ENCODE data around the gene UGT2B11. TPM values are rescaled to one million over a fixed set of nuclear protein-coding genes. Genes with fewer than 3 reads are reported as not detected.
"Not testable (repeated sequence)": the region's sequence is repeated elsewhere in the genome, so short reads cannot be mapped to it uniquely, and the experiment has no call there.

UGT2B11 gene
- total RNA-seq (not detected), polyA plus RNA-seq (not detected)

DNA sequence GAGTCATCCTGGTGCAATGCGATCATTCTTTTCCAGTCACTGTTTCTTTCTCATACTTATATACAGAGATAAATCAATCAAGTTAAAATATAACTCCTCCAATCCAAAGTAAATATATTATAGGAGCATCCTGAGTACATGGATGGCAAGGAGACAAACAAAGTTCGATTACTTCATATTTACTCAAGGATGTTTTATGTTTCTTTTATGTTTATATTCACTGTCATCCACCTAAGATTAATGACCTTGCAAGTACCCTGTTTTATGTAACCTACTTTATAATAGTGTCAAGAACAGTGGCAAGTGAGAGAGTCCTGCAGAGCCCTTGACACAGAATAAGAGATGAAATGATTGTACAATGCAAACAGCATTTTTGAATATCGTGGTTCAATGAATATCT, at the start of gene UGT2B11:
Gene UGT2B11, minus strand, starts transcription at position 33 of the 400 bp plus-strand sequence. Its CDS starts 26 bp downstream, at position 7.
- Histone ChIP-seq H3K4me3 (ENCODE audit: low read depth, low read length) (no peak within 1 kb of the TSS), H3K4me1 (ENCODE audit: control insufficient read depth, insufficient read depth, low read length, poor library complexity, severe bottlenecking) (no peaks in the 10 kb centered on the region), H3K36me3 (ENCODE audit: control insufficient read depth, insufficient read depth, low read length) (no peaks in the 10 kb centered on the region), H3K27ac (ENCODE audit: insufficient read depth, low read length, poor library complexity, severe bottlenecking) (no peak within 1 kb of the TSS), H3K9me3 (ENCODE audit: control insufficient read depth in 2 of 2, low read length in 2 of 2) (no peaks in the 10 kb centered on the region), H3K27me3 (ENCODE audit: control insufficient read depth, insufficient read depth, low read length) (no peaks in the 10 kb centered on the region)
- Mint-ChIP-seq H3K4me1 (no peaks in the 10 kb centered on the region), H3K4me3 (no peak within 1 kb of the TSS), H3K27me3 (peaks cover 4% of the 10 kb centered on the region), H3K36me3 (no peaks in the 10 kb centered on the region), H3K9me3 (peaks cover 0 to 2% (median 0%) of the 10 kb centered on the region in 7 donors), H3K27ac (no peak within 1 kb of the TSS)
- ATAC-seq (ENCODE audit: low read depth in 2 of 2) (no peak), DNase-seq (no peak)

DNA sequence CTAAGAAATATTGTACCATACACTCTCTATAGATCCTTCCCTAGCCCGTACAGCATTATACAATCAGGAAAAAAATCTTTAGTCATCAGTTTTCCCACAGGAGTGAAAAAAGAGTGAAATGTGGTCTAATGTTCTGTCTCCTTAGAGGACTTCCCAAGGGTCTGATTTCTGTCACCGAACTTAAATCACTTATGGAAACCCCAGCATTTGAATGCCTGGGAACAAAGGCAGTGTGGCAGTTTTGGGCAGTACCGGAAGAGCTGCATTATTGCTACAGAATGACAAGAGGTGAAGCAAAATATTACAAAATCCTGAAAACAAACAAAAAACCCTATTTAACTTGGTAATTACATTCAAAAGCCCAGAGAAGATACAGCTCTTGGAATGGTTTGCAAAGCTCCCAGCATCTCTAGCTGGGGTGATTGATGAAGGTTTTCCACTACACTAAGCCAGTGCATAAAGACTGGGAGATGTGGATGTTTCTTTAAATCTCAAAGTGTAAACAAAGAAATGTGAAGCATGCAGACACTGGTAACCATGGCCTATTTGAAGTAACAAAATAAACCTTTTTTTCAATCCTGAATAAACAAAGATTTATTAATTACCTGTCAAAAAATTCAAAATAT, 38.7 kb upstream of the UGT2B11 start:
- not testable (repeated sequence) for H3K4me1 Mint-ChIP-seq; H3K36me3 ChIP-seq (ENCODE audit: control insufficient read depth, insufficient read depth, low read length); ATAC-seq (ENCODE audit: low read depth in 2 of 2); H3K4me3 ChIP-seq (ENCODE audit: low read depth, low read length); H3K9me3 ChIP-seq (ENCODE audit: control insufficient read depth in 2 of 2, low read length in 2 of 2); H3K27ac ChIP-seq (ENCODE audit: insufficient read depth, low read length, poor library complexity, severe bottlenecking); H3K4me3 Mint-ChIP-seq; H3K27me3 Mint-ChIP-seq; H3K36me3 Mint-ChIP-seq; H3K27me3 ChIP-seq (ENCODE audit: control insufficient read depth, insufficient read depth, low read length); H3K9me3 Mint-ChIP-seq; DNase-seq; H3K4me1 ChIP-seq (ENCODE audit: control insufficient read depth, insufficient read depth, low read length, poor library complexity, severe bottlenecking)
- H3K27ac Mint-ChIP-seq = peak overlapping the region in 1 of 3 donors; percentile 10

DNA sequence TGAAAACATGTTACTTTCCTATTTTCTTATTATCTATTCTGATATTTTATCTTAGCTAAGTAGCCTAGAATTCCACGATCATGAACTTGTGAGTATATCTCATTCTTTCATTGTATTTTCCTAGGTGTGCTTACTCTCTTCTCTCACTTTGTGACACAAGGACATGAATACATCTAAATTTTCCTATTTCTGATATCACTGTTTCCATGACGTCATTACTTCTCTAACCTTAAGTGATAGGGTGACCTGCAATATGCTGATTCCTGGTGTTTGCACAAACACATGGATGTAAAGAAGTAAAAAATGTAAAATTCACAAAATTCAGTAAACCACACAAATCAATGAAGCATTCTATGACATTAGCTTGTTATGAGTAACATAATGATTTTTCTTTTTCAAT, 36.3 kb upstream of the UGT2B11 start:
- H3K4me1 ChIP-seq (ENCODE audit: control insufficient read depth, insufficient read depth, low read length, poor library complexity, severe bottlenecking); H3K4me1 Mint-ChIP-seq; H3K9me3 Mint-ChIP-seq; H3K9me3 ChIP-seq (ENCODE audit: control insufficient read depth in 2 of 2, low read length in 2 of 2); H3K27me3 ChIP-seq (ENCODE audit: control insufficient read depth, insufficient read depth, low read length); H3K27me3 Mint-ChIP-seq; DNase-seq; H3K4me3 Mint-ChIP-seq; H3K27ac Mint-ChIP-seq; H3K4me3 ChIP-seq (ENCODE audit: low read depth, low read length); H3K36me3 ChIP-seq (ENCODE audit: control insufficient read depth, insufficient read depth, low read length); H3K27ac ChIP-seq (ENCODE audit: insufficient read depth, low read length, poor library complexity, severe bottlenecking); H3K36me3 Mint-ChIP-seq; ATAC-seq (ENCODE audit: low read depth in 2 of 2): not testable (repeated sequence)

DNA sequence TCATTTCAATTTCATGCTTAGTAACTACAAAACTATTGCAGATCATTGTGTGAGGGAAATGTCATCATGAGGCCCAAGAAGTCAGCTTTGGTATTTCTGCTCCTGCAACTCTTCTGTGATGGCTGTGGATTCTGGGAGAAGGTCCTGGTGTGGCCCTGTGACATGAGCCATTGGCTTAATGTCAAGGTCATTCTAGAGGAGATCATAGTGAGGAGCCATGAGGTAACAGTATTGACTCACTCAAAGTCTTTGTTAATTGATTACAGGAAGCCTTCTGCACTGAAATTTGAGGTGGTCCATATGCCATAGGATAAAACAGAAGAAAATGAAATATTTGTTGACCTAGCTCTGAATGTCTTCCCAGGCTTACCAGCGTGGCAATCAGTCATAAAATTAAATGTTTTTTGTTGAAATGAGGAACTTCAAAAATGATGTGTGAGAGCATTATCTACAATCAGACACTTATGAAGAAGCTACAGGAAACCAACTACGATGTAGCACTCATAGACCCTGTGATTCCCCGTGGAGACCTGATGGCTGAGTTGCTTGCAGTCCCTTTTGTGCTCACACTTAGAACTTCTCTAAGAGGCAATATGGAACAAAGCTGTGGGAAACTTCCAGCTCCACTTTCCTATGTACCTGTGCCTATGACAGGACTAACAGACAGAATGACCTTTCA, 28.2 kb upstream of the UGT2B11 start:
- H3K4me3 Mint-ChIP-seq; DNase-seq; H3K4me1 ChIP-seq (ENCODE audit: control insufficient read depth, insufficient read depth, low read length, poor library complexity, severe bottlenecking); H3K27me3 ChIP-seq (ENCODE audit: control insufficient read depth, insufficient read depth, low read length); ATAC-seq (ENCODE audit: low read depth in 2 of 2); H3K27me3 Mint-ChIP-seq; H3K27ac ChIP-seq (ENCODE audit: insufficient read depth, low read length, poor library complexity, severe bottlenecking); H3K4me1 Mint-ChIP-seq; H3K36me3 ChIP-seq (ENCODE audit: control insufficient read depth, insufficient read depth, low read length); H3K27ac Mint-ChIP-seq; H3K4me3 ChIP-seq (ENCODE audit: low read depth, low read length); H3K36me3 Mint-ChIP-seq; H3K9me3 ChIP-seq (ENCODE audit: control insufficient read depth in 2 of 2, low read length in 2 of 2): not testable (repeated sequence)
- H3K9me3 Mint-ChIP-seq = peaks cover 0 to 17% (median 5%) of the 10 kb centered on the region in 7 donors

DNA sequence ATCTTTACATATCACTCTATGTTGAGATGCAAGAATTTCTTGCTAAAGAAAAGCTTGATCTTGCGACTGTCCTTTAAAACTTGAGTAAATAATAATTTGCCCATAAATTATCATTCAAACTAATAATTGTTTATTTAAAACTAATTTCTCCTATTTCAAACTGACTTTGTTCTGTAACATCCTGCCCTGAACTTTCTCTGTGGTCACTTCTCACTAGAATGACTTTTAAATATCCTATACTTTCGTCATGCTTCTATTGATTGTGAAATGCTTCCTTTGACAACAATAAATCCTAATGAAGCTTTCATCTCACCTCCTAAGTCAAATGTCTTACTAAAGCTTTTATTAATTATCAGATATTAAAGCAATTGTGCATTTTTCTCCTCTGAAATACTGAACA, 27.2 kb upstream of the UGT2B11 start:
- not testable (repeated sequence) for H3K27me3 ChIP-seq (ENCODE audit: control insufficient read depth, insufficient read depth, low read length); H3K27ac Mint-ChIP-seq
- H3K9me3 Mint-ChIP-seq = peaks cover 0 to 16% (median 7%) of the 10 kb centered on the region in 7 donors

DNA sequence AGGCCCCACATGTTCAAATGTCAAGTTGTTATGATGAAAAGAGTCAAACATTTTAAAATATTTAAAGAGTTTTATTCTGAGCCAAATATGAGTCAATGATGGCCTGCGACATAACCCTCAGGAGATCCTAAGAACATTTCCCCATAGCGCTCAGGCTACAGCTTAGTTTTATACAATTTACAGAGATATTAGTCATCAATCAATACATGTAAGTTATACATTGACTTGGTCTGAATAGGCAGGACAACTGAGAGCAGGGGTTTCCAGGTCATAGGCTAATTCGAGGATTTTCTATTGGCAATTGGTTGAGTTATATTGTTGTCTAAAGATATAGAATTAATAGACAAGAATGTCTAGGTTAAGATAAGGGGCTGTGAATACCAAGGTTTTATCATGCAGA, 26.2 kb upstream of the UGT2B11 start:
- H3K27ac Mint-ChIP-seq; H3K27ac ChIP-seq (ENCODE audit: insufficient read depth, low read length, poor library complexity, severe bottlenecking); H3K4me3 Mint-ChIP-seq; H3K9me3 Mint-ChIP-seq; H3K4me1 Mint-ChIP-seq; H3K36me3 Mint-ChIP-seq; H3K4me1 ChIP-seq (ENCODE audit: control insufficient read depth, insufficient read depth, low read length, poor library complexity, severe bottlenecking); H3K27me3 ChIP-seq (ENCODE audit: control insufficient read depth, insufficient read depth, low read length); H3K4me3 ChIP-seq (ENCODE audit: low read depth, low read length); ATAC-seq (ENCODE audit: low read depth in 2 of 2); DNase-seq; H3K36me3 ChIP-seq (ENCODE audit: control insufficient read depth, insufficient read depth, low read length); H3K27me3 Mint-ChIP-seq; H3K9me3 ChIP-seq (ENCODE audit: control insufficient read depth in 2 of 2, low read length in 2 of 2): not testable (repeated sequence)

More for the DNA sequence above, 27.2 kb upstream of the UGT2B11 start:
- not testable (repeated sequence) for H3K27ac ChIP-seq (ENCODE audit: insufficient read depth, low read length, poor library complexity, severe bottlenecking); H3K36me3 ChIP-seq (ENCODE audit: control insufficient read depth, insufficient read depth, low read length); H3K4me3 ChIP-seq (ENCODE audit: low read depth, low read length); DNase-seq; H3K4me1 ChIP-seq (ENCODE audit: control insufficient read depth, insufficient read depth, low read length, poor library complexity, severe bottlenecking); H3K4me3 Mint-ChIP-seq; H3K4me1 Mint-ChIP-seq; H3K9me3 ChIP-seq (ENCODE audit: control insufficient read depth in 2 of 2, low read length in 2 of 2); H3K27me3 Mint-ChIP-seq; ATAC-seq (ENCODE audit: low read depth in 2 of 2); H3K36me3 Mint-ChIP-seq

DNA sequence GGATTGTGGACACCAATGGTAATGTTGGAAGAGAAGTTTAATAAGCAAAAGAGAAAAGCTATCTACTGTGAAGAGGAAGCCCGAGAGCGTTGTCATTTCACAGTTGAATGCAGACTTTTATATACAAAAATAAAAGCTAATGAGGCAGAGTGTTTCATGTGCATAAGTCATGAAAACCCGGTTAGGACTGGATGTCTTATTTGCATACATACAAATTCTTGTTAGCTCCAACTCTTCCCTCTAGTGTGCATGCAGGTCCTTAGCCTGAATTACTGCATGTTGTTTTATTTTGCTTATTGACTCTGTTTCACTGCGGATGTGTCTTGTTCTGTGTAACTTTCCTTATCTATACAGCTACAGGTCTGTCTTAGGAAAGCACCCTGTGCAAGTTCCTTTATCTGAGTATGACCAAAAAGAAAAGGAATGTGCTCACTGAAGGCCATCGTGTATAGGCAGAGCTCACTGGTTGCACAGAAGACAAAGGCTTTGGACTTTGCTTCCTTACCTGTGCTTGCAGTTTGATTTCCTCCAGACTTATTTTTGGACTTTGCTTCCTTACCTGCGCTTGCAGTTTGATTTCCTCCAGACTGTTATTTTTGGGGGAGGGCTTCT, 25.1 kb upstream of the UGT2B11 start:
- Mint-ChIP-seq H3K9me3 (peaks cover 0 to 11% (median 4%) of the 10 kb centered on the region in 7 donors), H3K4me1 (no peaks in the 10 kb centered on the region), H3K27ac (no peak overlapping the region), H3K27me3 (no peaks in the 10 kb centered on the region), H3K4me3 (no peak overlapping the region), H3K36me3 (no peaks in the 10 kb centered on the region)
- ATAC-seq (ENCODE audit: low read depth in 2 of 2) (no peak), DNase-seq (no peak)
- Histone ChIP-seq H3K36me3 (ENCODE audit: control insufficient read depth, insufficient read depth, low read length) (no peaks in the 10 kb centered on the region), H3K4me1 (ENCODE audit: control insufficient read depth, insufficient read depth, low read length, poor library complexity, severe bottlenecking) (no peaks in the 10 kb centered on the region), H3K9me3 (ENCODE audit: control insufficient read depth in 2 of 2, low read length in 2 of 2) (no peaks in the 10 kb centered on the region), H3K4me3 (ENCODE audit: low read depth, low read length) (no peak overlapping the region), H3K27me3 (ENCODE audit: control insufficient read depth, insufficient read depth, low read length) (no peaks in the 10 kb centered on the region), H3K27ac (ENCODE audit: insufficient read depth, low read length, poor library complexity, severe bottlenecking) (no peak overlapping the region)

DNA sequence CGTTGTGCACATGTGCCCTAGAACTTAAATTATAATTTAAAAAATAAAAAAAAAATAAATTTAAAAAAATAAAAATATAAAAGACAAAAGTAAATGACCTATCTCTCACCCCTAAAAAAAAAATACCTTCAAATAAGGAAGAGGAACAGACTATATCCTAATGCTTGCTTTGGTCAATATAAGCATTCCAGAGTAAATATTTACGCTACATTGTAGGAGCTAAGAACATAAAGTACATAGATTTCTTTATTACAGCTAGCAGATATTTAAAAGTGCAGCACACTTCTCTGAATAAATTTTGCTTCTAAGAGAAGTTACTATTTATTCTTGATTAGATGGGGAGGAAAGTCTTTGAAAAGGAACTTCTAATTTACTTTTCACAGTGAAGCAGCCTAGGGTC, 24.5 kb upstream of the UGT2B11 start:
- ATAC-seq (ENCODE audit: low read depth in 2 of 2) (no peak), DNase-seq (no peak)
- no peaks in the 10 kb centered on the region for H3K27me3 ChIP-seq (ENCODE audit: control insufficient read depth, insufficient read depth, low read length)
- Mint-ChIP-seq H3K4me3 (no peak overlapping the region), H3K4me1 (no peaks in the 10 kb centered on the region), H3K27me3 (no peaks in the 10 kb centered on the region), H3K9me3 (peaks cover 0 to 14% (median 4%) of the 10 kb centered on the region in 7 donors), H3K36me3 (no peaks in the 10 kb centered on the region), H3K27ac (no peak overlapping the region)
- H3K9me3 ChIP-seq (ENCODE audit: control insufficient read depth in 2 of 2, low read length in 2 of 2) = no peaks in the 10 kb centered on the region
- H3K4me1 ChIP-seq (ENCODE audit: control insufficient read depth, insufficient read depth, low read length, poor library complexity, severe bottlenecking) = no peaks in the 10 kb centered on the region
- no peak overlapping the region for H3K4me3 ChIP-seq (ENCODE audit: low read depth, low read length)
- no peaks in the 10 kb centered on the region for H3K36me3 ChIP-seq (ENCODE audit: control insufficient read depth, insufficient read depth, low read length)
- H3K27ac ChIP-seq (ENCODE audit: insufficient read depth, low read length, poor library complexity, severe bottlenecking) = no peak overlapping the region
